NCI-H187 treated with DMSO at 0.1 percent for 48 hours (cell line): ENCODE data around the gene MMP10.
"Not testable (repeated sequence)": the region's sequence is repeated elsewhere in the genome, so short reads cannot be mapped to it uniquely, and the experiment has no call there.

Source experiments
- DNase-seq: peaks from one replicate; lab custom pipeline; 2025; lab: John Stamatoyannopoulos, UW

The MMP10 gene

DNA sequence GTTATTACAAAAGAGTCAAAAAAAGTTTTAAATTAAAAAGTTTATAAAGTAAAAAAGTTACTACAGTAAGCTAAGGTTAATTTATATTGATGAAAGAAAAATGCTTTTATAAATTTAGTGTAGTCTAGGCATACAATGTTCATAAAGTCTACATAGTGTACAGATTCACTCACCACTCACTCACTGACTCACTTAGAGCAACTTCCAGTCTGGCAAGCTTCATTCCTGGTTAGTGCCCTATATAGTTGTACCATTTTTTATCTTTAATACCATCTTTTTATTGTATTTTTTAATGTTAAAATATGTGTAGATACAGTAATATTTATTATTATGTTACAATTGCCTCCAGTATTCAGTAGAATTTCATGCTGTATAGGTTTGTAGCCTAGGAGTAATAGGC is 2.6 kb upstream of the MMP10 start:
- no peak for DNase-seq

- no peak for DNase-seq
These were observed 1.2 kb upstream of the MMP10 start for GRCh38 chr11:102781676-102782075.

- no peak for DNase-seq
These were observed 4.0 kb downstream of the MMP10 start for GRCh38 chr11:102776454-102776853.

- DNase-seq: no peak
These were observed 7.0 kb downstream of the MMP10 start for GRCh38 chr11:102773386-102773785.

DNA sequence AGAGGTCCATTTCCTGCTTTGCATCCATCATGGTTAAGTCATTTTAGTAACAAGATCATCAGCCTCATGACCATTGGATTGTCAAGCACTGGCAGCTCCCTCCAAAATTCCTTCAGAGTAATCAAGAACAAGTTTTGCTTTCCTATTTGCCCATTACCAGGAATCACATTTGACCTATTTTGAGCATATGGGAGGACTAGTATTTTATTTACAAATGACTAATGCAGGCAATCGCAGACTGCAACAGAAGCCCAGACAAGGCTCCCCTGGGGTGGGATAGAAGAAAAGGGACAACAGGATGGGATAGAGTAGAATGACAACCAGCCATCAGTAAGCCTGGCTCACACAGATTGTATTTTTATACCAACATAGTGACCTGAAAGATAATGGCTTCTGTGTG is 9.1 kb downstream of the MMP10 start:
- DNase-seq: no peak

- DNase-seq: no peak
These were observed 10.2 kb downstream of the MMP10 start for GRCh38 chr11:102770191-102770590.

GRCh38 chr11:102767800-102768199 is 12.6 kb downstream of the MMP10 start:
- DNase-seq: no peak

GRCh38 chr11:102763440-102763839 is 17.0 kb downstream of the MMP10 start:
- DNase-seq: no peak

DNA sequence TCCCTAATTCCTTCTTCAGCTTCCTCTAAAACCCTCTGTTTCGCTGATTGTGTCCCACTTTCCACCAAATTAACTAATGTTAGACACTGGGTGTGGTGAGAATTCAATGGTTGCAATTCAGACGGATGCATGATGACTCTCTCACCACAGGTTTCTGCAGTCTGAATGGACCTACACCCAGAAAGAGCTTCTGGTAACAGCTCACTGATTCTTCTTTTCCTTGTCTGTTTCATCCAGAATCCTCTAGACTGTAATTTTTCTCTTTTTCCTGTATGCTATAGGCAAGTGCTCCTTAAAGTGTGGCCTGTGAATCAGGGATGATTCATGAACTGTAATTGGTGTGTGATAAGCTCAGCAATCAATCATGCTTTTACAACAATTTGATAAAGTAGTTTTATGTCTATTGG is 18.1 kb downstream of the MMP10 start:
- no peak for DNase-seq

DNA sequence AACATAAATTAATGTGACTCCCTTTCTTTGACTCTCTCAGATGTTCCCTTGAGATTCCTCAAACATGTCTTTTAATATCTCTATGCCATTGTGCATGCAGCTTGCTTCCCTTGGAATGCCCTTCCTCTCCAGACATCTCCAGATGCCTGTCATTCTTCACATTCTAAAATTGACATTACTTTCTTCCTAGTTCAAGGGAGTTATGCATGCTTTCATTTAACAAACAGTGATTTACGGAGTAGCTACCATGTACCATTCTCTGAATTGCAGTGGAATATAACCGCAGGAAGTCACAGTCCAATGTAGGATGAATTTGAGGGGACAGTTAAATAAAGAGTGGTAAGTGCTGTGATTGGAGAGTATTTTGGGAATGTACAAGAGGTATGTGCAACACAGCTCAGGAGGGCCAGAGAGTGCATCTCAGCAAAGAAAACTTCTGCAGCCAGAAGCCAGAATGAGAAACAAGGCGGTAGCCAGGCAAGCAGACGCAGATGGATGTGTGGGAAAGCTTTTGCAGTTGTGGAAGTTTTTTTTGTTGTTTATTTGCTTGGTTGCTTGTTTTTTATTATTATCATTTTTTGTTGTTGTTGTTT is 18.7 kb downstream of the MMP10 start:
- no peak for DNase-seq

DNA sequence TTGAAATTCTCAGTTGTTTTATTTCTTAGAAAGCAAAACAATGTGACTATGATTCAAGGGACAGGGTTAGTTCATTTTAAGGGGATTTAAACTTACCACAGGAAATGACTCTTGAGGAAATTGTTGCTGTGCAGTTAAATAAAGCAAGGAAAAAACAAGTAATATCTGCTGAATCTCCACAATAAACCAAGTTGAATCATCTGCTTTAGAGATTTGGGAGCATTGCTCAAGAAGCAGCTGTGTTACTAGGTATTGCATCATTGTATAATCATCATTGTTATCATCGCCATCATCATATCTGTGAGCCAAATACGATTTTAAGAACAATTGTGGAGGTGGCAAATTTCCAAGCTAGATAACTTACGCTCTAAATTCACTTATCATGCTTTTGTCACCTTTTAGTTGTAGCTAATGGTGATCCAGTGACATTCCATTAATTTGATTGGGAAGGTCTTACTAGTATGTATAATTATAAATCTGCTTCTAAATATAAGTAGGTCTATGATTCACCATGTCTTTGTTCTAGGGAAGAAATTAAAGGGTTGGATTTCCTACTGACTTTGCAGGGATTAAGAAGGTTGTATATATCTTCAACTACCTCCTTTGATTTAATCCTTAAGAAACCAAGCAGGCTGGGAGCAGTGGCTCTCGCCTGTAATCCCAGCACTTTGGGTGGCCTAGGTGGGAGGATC is 19.9 kb downstream of the MMP10 start:
- no peak for DNase-seq

DNA sequence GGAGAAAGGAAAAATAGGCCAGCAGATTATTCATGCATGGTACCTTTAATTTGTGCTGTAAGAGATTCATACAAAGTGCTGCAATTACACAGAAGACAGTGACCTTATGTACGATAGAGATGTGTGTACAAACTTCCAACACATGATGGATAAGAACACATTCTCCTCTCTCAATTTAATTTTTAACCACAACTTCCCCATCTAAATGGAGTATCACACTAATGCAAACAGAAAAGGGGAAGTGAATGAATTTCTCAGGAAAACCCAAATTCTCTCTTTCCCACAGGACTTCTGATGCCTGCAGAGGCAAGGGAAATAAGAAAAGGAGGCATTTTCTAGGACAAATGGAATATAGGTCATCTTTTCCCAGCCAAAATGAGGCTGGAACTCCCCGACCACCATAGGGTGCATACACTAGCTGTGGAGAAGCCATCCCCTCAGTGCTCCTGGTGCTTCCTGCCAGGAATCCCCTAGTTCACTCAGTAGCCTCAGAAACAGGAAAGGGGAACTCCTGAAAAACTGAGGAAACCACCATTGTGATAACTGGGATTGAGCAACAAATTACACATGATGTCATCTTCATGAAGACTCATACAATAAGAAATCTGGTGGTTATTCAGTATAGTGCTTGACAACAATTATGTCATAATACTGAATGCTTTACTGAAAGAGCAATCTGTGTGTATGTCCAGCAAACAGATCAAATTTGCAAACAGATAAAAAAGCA is 22.4 kb downstream of the MMP10 start:
- DNase-seq: no peak

- DNase-seq: no peak
These were observed 27.2 kb downstream of the MMP10 start for GRCh38 chr11:102753267-102753666.

- DNase-seq: no peak
These were observed 28.8 kb downstream of the MMP10 start for GRCh38 chr11:102751673-102752072.

GRCh38 chr11:102749101-102749722 is 31.2 kb downstream of the MMP10 start:
- no peak for DNase-seq

DNA sequence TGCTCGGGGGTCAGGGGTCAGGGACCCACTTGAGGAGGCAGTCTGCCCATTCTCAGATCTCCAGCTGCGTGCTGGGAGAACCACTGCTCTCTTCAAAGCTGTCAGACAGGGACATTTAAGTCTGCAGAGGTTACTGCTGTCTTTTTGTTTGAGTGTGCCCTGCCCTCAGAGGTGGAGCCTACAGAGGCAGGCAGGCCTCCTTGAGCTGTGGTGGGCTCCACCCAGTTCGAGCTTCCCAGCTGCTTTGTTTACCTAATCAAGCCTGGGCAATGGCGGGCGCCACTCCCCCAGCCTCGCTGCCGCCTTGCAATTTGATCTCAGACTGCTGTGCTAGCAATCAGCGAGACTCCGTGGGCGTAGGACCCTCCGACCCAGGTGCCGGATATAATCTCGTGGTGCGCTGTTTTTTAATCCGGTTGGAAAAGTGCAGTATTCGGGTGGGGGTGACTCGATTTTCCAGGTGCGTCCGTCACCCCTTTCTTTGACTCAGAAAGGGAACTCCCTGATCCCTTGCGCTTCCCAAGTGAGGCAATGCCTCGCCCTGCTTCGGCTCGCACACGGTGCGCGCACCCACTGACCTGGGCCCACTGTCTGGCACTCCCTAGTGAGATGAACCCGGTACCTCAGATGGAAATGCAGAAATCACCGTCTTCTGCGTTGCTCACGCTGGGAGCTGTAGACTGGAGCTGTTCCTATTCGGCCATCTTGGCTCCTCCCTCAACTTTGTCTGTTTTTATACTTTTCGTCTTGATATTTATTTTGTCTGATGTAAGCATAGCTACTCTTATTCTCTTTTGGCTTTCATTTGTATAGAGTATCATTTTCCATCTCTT is 33.5 kb downstream of the MMP10 start:
- DNase-seq: not testable (repeated sequence)

GRCh38 chr11:102734650-102735049 is 45.8 kb downstream of the MMP10 start:
- DNase-seq: no peak

GRCh38 chr11:102733232-102733875 is 47.1 kb downstream of the MMP10 start:
- DNase-seq: peak; percentile 35

DNA sequence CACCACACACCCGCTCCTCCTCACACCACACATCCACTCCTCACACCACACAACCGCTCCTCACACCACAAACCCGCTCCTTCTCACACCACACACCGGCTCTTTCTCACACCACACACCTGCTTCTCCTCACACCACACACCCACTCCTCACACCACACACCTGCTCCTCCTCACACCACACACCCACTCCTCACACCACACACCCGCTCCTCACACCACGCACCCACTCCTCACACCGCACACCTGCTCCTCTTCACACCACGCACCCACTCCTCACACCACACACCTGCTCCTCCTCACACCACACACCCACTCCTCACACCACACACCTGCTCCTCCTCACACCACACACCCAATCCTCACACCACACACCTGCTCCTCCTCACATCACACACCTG is 49.5 kb downstream of the MMP10 start:
- not testable (repeated sequence) for DNase-seq

DNA sequence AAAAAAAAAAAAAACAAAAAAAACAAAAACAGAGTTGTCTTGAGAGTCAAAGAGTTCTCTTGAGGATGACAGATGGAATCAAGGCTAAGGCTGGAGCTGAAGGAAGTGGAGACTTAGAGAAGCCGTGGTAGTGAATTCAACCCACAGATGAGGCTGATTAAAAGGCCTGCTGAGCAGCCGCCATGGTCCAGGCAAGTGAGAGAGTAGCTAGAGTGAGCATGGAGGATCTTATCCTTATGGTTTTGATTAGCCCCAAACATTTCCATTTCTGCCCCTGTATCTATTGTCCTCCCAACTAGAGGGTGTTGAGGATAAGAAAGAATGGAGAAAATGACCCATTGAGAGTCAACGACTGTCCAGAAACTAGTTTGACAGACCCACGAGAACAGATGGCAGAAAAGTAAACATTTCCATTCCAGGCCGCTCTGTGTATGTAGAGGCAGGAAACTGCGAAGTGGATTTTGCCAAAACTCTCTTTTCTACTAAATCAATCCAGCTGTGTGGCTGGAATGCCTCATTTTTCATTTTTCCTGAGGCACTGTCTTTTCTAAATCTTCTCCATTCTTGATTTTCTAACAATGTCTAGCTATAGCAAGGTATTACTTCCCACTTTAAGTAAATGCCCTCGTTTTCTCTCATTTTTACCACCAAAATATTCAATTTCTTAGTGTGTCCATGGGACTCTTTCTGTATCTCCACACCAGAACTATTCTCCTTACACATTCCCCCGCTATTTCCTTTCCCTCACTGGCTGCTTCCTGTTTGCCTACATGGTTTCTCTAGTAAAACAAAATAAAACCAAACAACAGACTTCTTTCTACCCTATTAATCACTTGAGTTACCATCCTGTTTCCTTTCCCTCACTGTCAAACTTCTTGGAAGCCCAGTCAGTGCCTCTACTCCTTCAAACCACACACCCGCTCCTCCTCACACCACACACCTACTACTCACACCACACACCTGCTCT is 50.3 kb downstream of the MMP10 start:
- DNase-seq: no peak
